H1 (cell line): Measurements from ENCODE around the gene DAB2IP. TPM values are rescaled to one million over a fixed set of nuclear protein-coding genes. Genes with fewer than 3 reads are reported as not detected.

ENCODE experiments used
- CTCF ChIA-PET: fragments of 300-600 bp; sonication (Branson Sonifier 250); formaldehyde crosslinking; loops from one replicate; lab custom pipeline; 2021; ENCODE audit not compliant: partially characterized antibody; lab: Charles Lee
- POLR2A ChIA-PET: fragments of 300-600 bp; sonication (Branson Sonifier 250); formaldehyde crosslinking; loops from one replicate; lab custom pipeline; 2021; ENCODE audit warnings: inconsistent platforms; ENCODE audit not compliant: partially characterized antibody; lab: Charles Lee
- DNase-seq, 2 experiments: peaks; one replicate each; pipeline versions ENCODE4 v3.0.0 to v3.0.0-alpha.2; 2010 to 2022; ENCODE audit warnings: low spot score in 2 of 2, low read depth in 1 of 2, mixed read lengths in 1 of 2
- FAIRE-seq: peaks from 2 replicates; lab custom pipeline; 2011; peaks lifted over from hg19 to GRCh38; lab: Jason Lieb, UNC
- H2AFZ ChIP-seq: 2 replicates; pipeline ENCODE4 v1.8.1; 2012; ENCODE audit warnings: low read length, inconsistent platforms
- H2AK5ac ChIP-seq: 2 replicates; pipeline ENCODE4 v1.6.1; 2013; ENCODE audit warnings: low read depth, low read length
- H2BK120ac ChIP-seq: replicated peaks from 2 replicates; pipeline ENCODE3; 2013; ENCODE audit warnings: low read depth, low read length, inconsistent platforms
- H2BK12ac ChIP-seq: 2 replicates; pipeline ENCODE4 v1.6.1; 2013; ENCODE audit warnings: low read depth, low read length
- H2BK15ac ChIP-seq: 2 replicates; pipeline ENCODE4 v1.6.1; 2013; ENCODE audit warnings: low read length
- H2BK20ac ChIP-seq: 2 replicates; pipeline ENCODE4 v1.6.1; 2013; ENCODE audit warnings: low read length
- H2BK5ac ChIP-seq: 2 replicates; pipeline ENCODE4 v1.6.1; 2013; ENCODE audit warnings: low read depth, low read length
- H3K14ac ChIP-seq: 2 replicates; pipeline ENCODE4 v1.6.1; 2013; ENCODE audit warnings: inconsistent platforms; ENCODE audit not compliant: insufficient read length
- H3K18ac ChIP-seq: 2 replicates; pipeline ENCODE4 v1.6.1; 2013; ENCODE audit warnings: low read length; ENCODE audit errors: extremely low read depth
- H3K23ac ChIP-seq: 2 replicates; pipeline ENCODE4 v1.6.1; 2013; ENCODE audit warnings: inconsistent platforms; ENCODE audit not compliant: insufficient read length
- H3K23me2 ChIP-seq: 2 replicates; pipeline ENCODE4 v1.6.1; 2013; ENCODE audit warnings: low read depth, low read length
- H3K27ac ChIP-seq: 2 replicates; pipeline ENCODE4 v1.6.1; 2011; ENCODE audit warnings: low read depth, low read length, inconsistent platforms
- H3K27me3 ChIP-seq, 4 experiments: replicated peaks in 1 of 4; 1 replicate in 1 of 4; 2 replicates in 3 of 4; pipeline versions ENCODE4 v1.6.1 to v1.8.1; 2011 to 2013; ENCODE audit warnings: low read length in 3 of 4, mild to moderate bottlenecking in 3 of 4, inconsistent platforms in 2 of 4, mixed read lengths in 2 of 4, moderate library complexity in 1 of 4; ENCODE audit not compliant: control insufficient read depth in 3 of 4, insufficient read depth in 3 of 4; ENCODE audit errors: extremely low read depth in 1 of 4
- H3K36me3 ChIP-seq, 4 experiments: 2 replicates each; pipeline versions ENCODE4 v1.6.1 to v1.8.1; 2011 to 2013; ENCODE audit warnings: mild to moderate bottlenecking in 4 of 4, low read length in 3 of 4, moderate library complexity in 2 of 4, control low read depth in 1 of 4, inconsistent platforms in 1 of 4; ENCODE audit not compliant: insufficient read depth in 4 of 4, control insufficient read depth in 2 of 4
- H3K4ac ChIP-seq: replicated peaks from 2 replicates; pipeline ENCODE3; 2013; ENCODE audit warnings: low read length, low read depth, mixed read lengths, inconsistent platforms; ENCODE audit not compliant: insufficient read length
- H3K4me1 ChIP-seq, 4 experiments: replicated peaks in 1 of 4; 1 replicate in 1 of 4; 2 replicates in 3 of 4; pipeline versions ENCODE4 v1.6.1 to v1.8.1; 2011 to 2013; ENCODE audit warnings: low read length in 3 of 4, inconsistent platforms in 2 of 4, mixed read lengths in 1 of 4; ENCODE audit not compliant: insufficient read depth in 4 of 4, control insufficient read depth in 3 of 4
- H3K4me2 ChIP-seq, 2 experiments: 2 replicates each; pipeline versions ENCODE4 v1.6.1 to v1.8.1; 2011 to 2013; ENCODE audit warnings: low read depth in 2 of 2, low read length in 2 of 2, control low read depth in 1 of 2, inconsistent platforms in 1 of 2, mild to moderate bottlenecking in 1 of 2; ENCODE audit not compliant: insufficient read depth in 1 of 2
- H3K4me3 ChIP-seq, 4 experiments: fragments of 200-600, 300-600 bp in 1 of 4; sonication (generic), shearing (Covaris generic), sonication (Bioruptor Twin) in 1 of 4; 2 replicates each; pipeline versions ENCODE4 v1.5.1 to v1.8.1; 2011 to 2016; ENCODE audit warnings: low read length in 4 of 4, low read depth in 3 of 4, control low read depth in 2 of 4, inconsistent platforms in 2 of 4, mild to moderate bottlenecking in 2 of 4, mixed read lengths in 1 of 4, moderate library complexity in 1 of 4; ENCODE audit not compliant: insufficient read depth in 2 of 4; ENCODE audit errors: extremely low read depth in 1 of 4
- H3K56ac ChIP-seq: replicated peaks from 2 replicates; pipeline ENCODE3; 2013; ENCODE audit warnings: low read depth, mild to moderate bottlenecking, mixed read lengths, low read length, inconsistent platforms; ENCODE audit not compliant: insufficient read length
- H3K79me1 ChIP-seq: 2 replicates; pipeline ENCODE4 v1.6.1; 2013; ENCODE audit warnings: low read depth, low read length, control low read depth
- H3K79me2 ChIP-seq, 2 experiments: 2 replicates each; pipeline versions ENCODE4 v1.6.1 to v1.8.1; 2012 to 2013; ENCODE audit warnings: low read length in 2 of 2, mild to moderate bottlenecking in 2 of 2, inconsistent platforms in 1 of 2; ENCODE audit not compliant: insufficient read depth in 2 of 2, control insufficient read depth in 1 of 2
- H3K9ac ChIP-seq, 4 experiments: replicated peaks in 1 of 4; 1 replicate in 1 of 4; 2 replicates in 3 of 4; pipeline versions ENCODE4 v1.6.1 to v1.8.1; 2011 to 2013; ENCODE audit warnings: low read depth in 3 of 4, low read length in 3 of 4, control low read depth in 2 of 4, mild to moderate bottlenecking in 2 of 4, moderate library complexity in 2 of 4, inconsistent platforms in 1 of 4; ENCODE audit errors: extremely low read depth in 1 of 4
- H3K9me3 ChIP-seq, 2 experiments: 2 replicates each; pipeline versions ENCODE4 v1.6.1 to v1.8.1; 2012 to 2013; ENCODE audit warnings: mild to moderate bottlenecking in 2 of 2, moderate library complexity in 2 of 2, control low read depth in 1 of 2, inconsistent platforms in 1 of 2, low read depth in 1 of 2, low read length in 1 of 2, mixed read lengths in 1 of 2; ENCODE audit not compliant: insufficient read depth in 2 of 2
- H4K20me1 ChIP-seq, 2 experiments: replicated peaks in 1 of 2; 2 replicates each; pipeline versions ENCODE3 to v1.8.1; 2011 to 2013; ENCODE audit warnings: inconsistent platforms in 2 of 2, low read length in 2 of 2, mild to moderate bottlenecking in 1 of 2; ENCODE audit not compliant: insufficient read depth in 2 of 2, control insufficient read depth in 1 of 2
- H4K5ac ChIP-seq: 2 replicates; pipeline ENCODE4 v1.6.1; 2013; ENCODE audit warnings: low read length, low read depth, mixed read lengths, inconsistent platforms; ENCODE audit not compliant: insufficient read length
- H4K8ac ChIP-seq: 2 replicates; pipeline ENCODE4 v1.8.0; 2013; ENCODE audit warnings: mild to moderate bottlenecking, moderate library complexity, low read length, inconsistent platforms; ENCODE audit not compliant: insufficient read depth; ENCODE audit errors: extremely low read depth
- H4K91ac ChIP-seq: replicated peaks from 2 replicates; pipeline ENCODE3; 2013; ENCODE audit warnings: low read length, mixed read lengths, inconsistent platforms; ENCODE audit not compliant: insufficient read length
- BRCA1 ChIP-seq: IDR thresholded peaks from 2 replicates; pipeline ENCODE4 v1.6.1; 2012; ENCODE audit warnings: low read depth, low read length, improper control_type of control experiment
- CHD1 ChIP-seq: IDR thresholded peaks from 2 replicates; pipeline ENCODE4 v1.6.1; 2012; ENCODE audit warnings: low read depth, low read length, improper control_type of control experiment
- EZH2 ChIP-seq: fragments of 200-600 bp; sonication (generic); IDR thresholded peaks from 2 replicates; pipeline ENCODE4 v1.7.1; 2012; ENCODE audit warnings: low read depth, mild to moderate bottlenecking, moderate library complexity, low read length, inconsistent platforms; ENCODE audit not compliant: severe bottlenecking
- FOSL1 ChIP-seq: IDR thresholded peaks from 2 replicates; pipeline ENCODE4 v1.6.1; 2011; ENCODE audit warnings: mild to moderate bottlenecking, low read depth, low read length, moderate library complexity; ENCODE audit not compliant: insufficient read depth
- JUN ChIP-seq: IDR thresholded peaks from 2 replicates; pipeline ENCODE4 v1.6.1; 2011; ENCODE audit warnings: low read depth, mild to moderate bottlenecking, improper control_type of control experiment, low read length
- KDM4A ChIP-seq: IDR thresholded peaks from one replicate; pipeline ENCODE4 v1.7.1; 2012; ENCODE audit warnings: low read depth, mild to moderate bottlenecking, moderate library complexity, low read length, inconsistent platforms; ENCODE audit not compliant: severe bottlenecking
- RFX5 ChIP-seq: IDR thresholded peaks from 2 replicates; pipeline ENCODE4 v1.6.1; 2011; ENCODE audit warnings: low read depth, low read length, improper control_type of control experiment, borderline replicate concordance
- RNF2 ChIP-seq: fragments of 200-900, 300-1000 bp; sonication (generic); IDR thresholded peaks from 2 replicates; pipeline ENCODE4 v1.7.1; 2016; ENCODE audit warnings: borderline replicate concordance, low read depth, mild to moderate bottlenecking, antibody characterized with exemption, low read length; ENCODE audit not compliant: poor library complexity, severe bottlenecking; ENCODE audit errors: missing control alignments
- SAP30 ChIP-seq: fragments of 300-600 bp; sonication (generic); IDR thresholded peaks from 2 replicates; pipeline ENCODE4 v1.7.1; 2012; ENCODE audit warnings: low read length, moderate library complexity, mild to moderate bottlenecking, inconsistent platforms; ENCODE audit not compliant: insufficient read depth, insufficient replicate concordance
- SIN3A ChIP-seq, 2 experiments: IDR thresholded peaks in 1 of 2; conservative IDR thresholded peaks in 1 of 2; 2 replicates each; pipeline ENCODE4 v1.6.1; 2011 to 2012; ENCODE audit warnings: low read length in 2 of 2, improper control_type of control experiment in 1 of 2, low read depth in 1 of 2, mild to moderate bottlenecking in 1 of 2
- WGBS, 2 experiments: shearing (Covaris generic) in 1 of 2; methylation state at CpG; one replicate each; pipeline versions ENCODE4 v1.1.6 to v1.1.7; 2013 to 2015; ENCODE audit warnings: low lambda C conversion rate in 2 of 2, mixed read lengths in 2 of 2, inconsistent platforms in 1 of 2, low coverage in 1 of 2, missing lambda C conversion rate in 1 of 2; ENCODE audit not compliant: insufficient replicate concordance in 2 of 2, insufficient coverage in 1 of 2, insufficient read length in 1 of 2; ENCODE audit errors: extremely low coverage in 1 of 2, missing lambda C conversion rate in 1 of 2; 5-methylcytosine and 5-hydroxymethylcytosine counted together
- polyA plus RNA-seq, 7 experiments: library from polyadenylated mRNA; depleted of rRNA in 3 of 7; stranded (reverse) in 5 of 7; unstranded in 2 of 7; fragments of >200 nt in 5 of 7; fragments of 200-250 nt in 2 of 7; gene quantifications; 1 replicate in 5 of 7; 2 replicates in 1 of 7; 4 replicates in 1 of 7; pipeline versions ENCODE4 v1.2.1 to v1.2.3, GENCODE V29; 2011 to 2013; ENCODE audit warnings: missing spikeins in 2 of 7, mixed read lengths in 2 of 7
- total RNA-seq: library from RNA; stranded (reverse); fragmentation: NEBNext Ultra II Directional; extraction: Animal tissue kit (Norgen Biotek cat#: 25700); gene quantifications from 2 replicates; pipeline ENCODE4 v1.2.1, GENCODE V29; 2021

DAB2IP gene
- total and polyA plus RNA-seq, 2 of the 8 experiments (the other 6 are each of a cell fraction or from before 2014, with no cell fraction given): 19.7 to 39.5 TPM

DNA sequence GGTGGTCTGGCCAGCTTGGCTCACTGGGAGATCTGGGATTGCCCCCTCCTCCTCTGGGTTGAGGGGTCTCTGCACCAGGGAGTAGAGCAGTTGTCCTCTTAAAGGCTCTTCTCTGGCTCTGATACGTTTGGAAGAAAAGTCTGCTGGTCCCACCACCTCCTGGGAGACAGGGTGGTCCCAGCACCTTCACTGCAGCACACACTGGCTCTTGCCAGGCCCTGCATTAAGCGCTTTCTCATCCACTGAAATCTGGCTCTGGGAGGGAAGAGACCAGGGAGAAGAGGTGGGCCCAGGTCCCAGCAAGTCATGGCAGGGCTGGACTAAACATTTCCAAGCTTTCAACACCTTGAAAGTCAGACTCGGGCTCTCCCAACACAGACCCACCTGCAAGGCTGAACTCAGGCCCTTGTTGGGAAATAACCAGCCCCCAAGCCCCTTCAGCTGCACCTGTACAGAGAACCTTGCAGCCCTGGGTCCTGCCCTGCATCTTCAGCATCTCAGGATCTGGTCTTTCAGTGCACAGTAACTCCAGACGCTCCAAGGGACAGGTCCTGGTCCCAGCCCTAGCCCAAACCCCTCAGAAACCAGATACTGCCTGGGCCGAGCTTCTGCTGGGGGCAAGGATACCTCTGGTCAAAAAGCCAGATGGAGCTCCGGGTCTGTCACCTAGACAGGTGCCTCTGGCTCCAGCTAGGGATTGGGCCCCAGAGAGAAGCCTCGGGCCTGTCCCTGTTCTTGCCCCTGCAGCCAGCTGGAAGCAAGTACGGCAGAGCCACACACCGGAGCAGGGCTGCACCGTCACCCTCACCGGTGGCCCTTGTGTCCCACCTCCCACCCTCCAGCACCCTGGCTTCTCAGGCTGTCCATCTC is 134.5 kb downstream of the DAB2IP start:
- H3K18ac ChIP-seq: no peak overlapping the region
- no peak for FAIRE-seq
- 84% methylated on average over 11 of the region's 11 CpGs; no CpG with 5 or more reads in 1 of the 2 experiments for WGBS, 2 experiments
- no peak overlapping the region for H4K5ac ChIP-seq
- H3K23me2 ChIP-seq: peaks cover 4% of the 10 kb centered on the region; the same call in 1 of the 2 replicates
- peaks cover 0 to 12% (median 6%) of the 10 kb centered on the region in 4 experiments; a peak in 5 of 8 replicates for H3K36me3 ChIP-seq
- H2BK15ac ChIP-seq: no peak overlapping the region; the same call in 1 of the 2 replicates
- no peak overlapping the region for H3K4me3 ChIP-seq
- H4K8ac ChIP-seq: 0 out of 2 replicates have a peak overlapping the region, but pooled peaks have one; percentile 14
- H2BK120ac ChIP-seq: no peak overlapping the region
- no peaks in the 10 kb centered on the region for H3K9me3 ChIP-seq
- H2AFZ ChIP-seq: no peak overlapping the region
- H3K23ac ChIP-seq: no peak overlapping the region
- H3K9ac ChIP-seq: no peak overlapping the region
- H3K4me1 ChIP-seq: peaks cover 0 to 20% (median 10%) of the 10 kb centered on the region in 4 experiments; a peak in 6 of 7 replicates
- no peak overlapping the region for H2BK20ac ChIP-seq
- no peaks in the 10 kb centered on the region for H3K79me1 ChIP-seq
- no peak overlapping the region for H4K91ac ChIP-seq
- H3K27me3 ChIP-seq: no peaks in the 10 kb centered on the region
- ChIA-PET CTCF (interaction anchor here (0.6 to 1.6 kb wide), 9 partner anchors 35 to 240 kb away, joined by 3 to 7 read pairs (median 3); no protein-coding TSS in a partner anchor), POLR2A (interaction anchor here (0.8 kb wide), 1 partner anchor 31 kb away, joined by 3 read pairs; no protein-coding TSS in a partner anchor)
- H4K20me1 ChIP-seq: peaks cover 0 to 2% of the 10 kb centered on the region in 2 experiments
- H3K56ac ChIP-seq: no peak overlapping the region
- H3K4me2 ChIP-seq: no peak overlapping the region
- DNase-seq: no peak
- H2BK5ac ChIP-seq: peak overlapping the region; percentile 39; the same call in 1 of the 2 replicates
- H3K27ac ChIP-seq: no peak overlapping the region; the same call in 1 of the 2 replicates
- no peak overlapping the region for H3K4ac ChIP-seq
- H3K79me2 ChIP-seq: no peaks in the 10 kb centered on the region
- no peak overlapping the region for H2AK5ac ChIP-seq
- H3K14ac ChIP-seq: no peak overlapping the region
- H2BK12ac ChIP-seq: no peak overlapping the region
- no peak for TF ChIP-seq BRCA1
- no peak for TF ChIP-seq CHD1
- no peak for TF ChIP-seq EZH2
- TF ChIP-seq FOSL1: no peak
- TF ChIP-seq KDM4A: no peak
- no peak for TF ChIP-seq RFX5
- TF ChIP-seq RNF2: no peak
- no peak for TF ChIP-seq JUN
- no peak for TF ChIP-seq SIN3A (conservative IDR thresholded peaks at IDR 0.05 in 1 of 2, IDR thresholded peaks at IDR 0.05 in 1 of 2; ENCODE audit: low read depth in 1 of 2, low read length in 2 of 2)
- no peak for TF ChIP-seq SAP30
